Lower leg skin (tissue), 4 donors: ENCODE results near the gene PALM. TPM values are rescaled to one million over a fixed set of nuclear protein-coding genes. Genes with fewer than 3 reads are reported as not detected.
A peak's percentile ranks its signal among the peaks of the same experiment; 100 is the strongest.

Experiments
- DNase-seq, 2 donors: peaks; one replicate each; pipeline ENCODE4 v3.0.0-alpha.2; 2019; ENCODE audit warnings: low spot score in 2 of 2
- H3K4me3 ChIP-seq: fragments of 200-600 bp; sonication (generic); 2 replicates; pipeline ENCODE4 v1.5.1; 2017; ENCODE audit warnings: mild to moderate bottlenecking, low read depth; ENCODE audit not compliant: poor library complexity, severe bottlenecking
- CTCF ChIP-seq, 3 donors: fragments of 450-650 bp; IDR thresholded peaks; one replicate each; pipeline ENCODE4 v1.5.1; 2016; ENCODE audit warnings: antibody characterized with exemption in 3 of 3, mild to moderate bottlenecking in 3 of 3, moderate library complexity in 2 of 3
- POLR2A ChIP-seq, 2 donors: fragments of 450-650 bp; IDR thresholded peaks; one replicate each; pipeline ENCODE4 v1.6.1; 2016 to 2017; ENCODE audit warnings: antibody characterized with exemption in 2 of 2, mild to moderate bottlenecking in 1 of 2, moderate library complexity in 1 of 2
- WGBS, 2 donors: methylation state at CpG; one replicate each; pipeline ENCODE4 v1.1.5; 2018; 5-methylcytosine and 5-hydroxymethylcytosine counted together
- intact Hi-C: fragments of 100-400 bp; cut with DNase I; formaldehyde crosslinking; loops from one replicate; pipeline ENCODE4 v1.15.0; 2023; ENCODE audit warnings: low total_unique reads
- total RNA-seq, 4 donors: library from RNA; depleted of rRNA; stranded (reverse); fragments of >200 nt; gene quantifications; one replicate each; pipeline ENCODE4 v1.1.0, GENCODE V29; 2016

PALM gene
- total RNA-seq, 4 donors from 2014 or later = 25.1 to 92.3 (median 41.9) TPM

DNA sequence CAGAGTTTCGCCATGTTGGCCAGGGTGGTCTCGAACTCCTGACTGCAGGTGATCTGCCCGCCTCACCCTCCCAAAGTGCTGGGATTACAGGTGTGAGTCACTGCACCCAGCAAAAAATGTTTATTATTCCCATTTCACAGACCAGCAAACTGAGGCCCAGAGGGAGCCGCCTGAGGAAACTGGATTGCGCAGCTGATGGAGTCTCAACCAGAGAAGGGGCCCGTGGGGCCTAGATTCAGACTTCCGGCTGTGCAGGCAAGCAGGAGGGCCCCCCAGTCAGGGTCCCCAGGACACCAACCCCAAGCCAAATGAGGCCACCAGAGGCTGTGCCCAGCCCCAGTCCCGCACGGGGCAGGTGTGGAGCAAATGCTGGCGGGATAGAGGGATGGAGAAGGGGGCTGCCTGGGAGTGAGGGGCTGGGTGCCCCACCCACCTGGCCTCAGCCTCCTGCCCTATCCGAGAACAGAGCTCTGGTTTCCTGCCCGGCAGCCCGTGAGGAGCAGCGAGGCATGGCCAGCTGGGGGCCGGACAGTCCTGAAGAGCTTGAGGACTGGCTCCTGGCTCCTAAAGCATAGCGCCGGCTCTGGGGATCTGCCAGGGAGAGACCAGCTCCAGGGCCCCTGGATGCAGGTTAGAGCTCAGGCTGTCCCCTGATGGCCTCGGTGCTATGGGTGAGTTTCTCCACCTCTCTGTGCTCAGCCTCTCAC, 64.1 kb downstream of the PALM start:
- WGBS, 2 donors = 89 to 94% methylated on average over 11 to 13 of the region's 18 CpGs
- no peak for DNase-seq
- TF ChIP-seq POLR2A (IDR thresholded peaks at IDR 0.05) = no peak
- no peak for TF ChIP-seq CTCF (IDR thresholded peaks at IDR 0.05)
- H3K4me3 ChIP-seq = no peak overlapping the region
- intact Hi-C loops = no loop called here

DNA sequence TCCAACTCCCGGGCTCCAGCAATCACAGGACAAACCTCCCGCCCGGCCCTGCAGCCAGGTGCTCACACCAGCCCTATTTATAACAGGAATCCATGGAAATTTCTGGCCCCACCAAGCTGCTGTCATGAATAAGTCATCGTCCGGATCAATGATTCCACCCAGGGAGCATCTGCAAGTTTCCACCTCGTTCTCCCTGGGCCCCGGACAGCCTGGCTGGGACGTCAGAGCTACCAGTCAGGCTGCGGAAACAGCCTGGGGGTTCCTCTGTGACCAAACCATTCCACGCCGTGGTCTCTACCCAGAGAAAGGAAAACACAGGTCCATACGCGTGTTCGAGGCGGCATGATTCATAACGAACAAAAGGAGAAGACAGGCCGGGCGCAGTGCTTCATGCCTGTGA, 67.8 kb downstream of the PALM start:
- DNase-seq = no peak
- TF ChIP-seq POLR2A (IDR thresholded peaks at IDR 0.05) (no peak), CTCF (IDR thresholded peaks at IDR 0.05) (no peak)
- no peak overlapping the region for H3K4me3 ChIP-seq
- intact Hi-C loops = no loop called here
- WGBS, 2 donors = 59 to 81% methylated on average over 16 to 18 of the region's 18 CpGs

GRCh38 chr19:778910-779653, 70.3 kb downstream of the PALM start:
- intact Hi-C loops = no loop called here
- DNase-seq = peak; percentile 84 to 94
- TF ChIP-seq POLR2A (IDR thresholded peaks at IDR 0.05) = no peak
- WGBS, 2 donors = 28 to 33% methylated on average over 36 of the region's 36 CpGs
- H3K4me3 ChIP-seq = no peak overlapping the region

GRCh38 chr19:780935-781334, 72.2 kb downstream of the PALM start:
- WGBS, 2 donors = 88 to 92% methylated on average over 14 to 15 of the region's 15 CpGs
- intact Hi-C loops = no loop called here
- no peak for TF ChIP-seq POLR2A (IDR thresholded peaks at IDR 0.05)

DNA sequence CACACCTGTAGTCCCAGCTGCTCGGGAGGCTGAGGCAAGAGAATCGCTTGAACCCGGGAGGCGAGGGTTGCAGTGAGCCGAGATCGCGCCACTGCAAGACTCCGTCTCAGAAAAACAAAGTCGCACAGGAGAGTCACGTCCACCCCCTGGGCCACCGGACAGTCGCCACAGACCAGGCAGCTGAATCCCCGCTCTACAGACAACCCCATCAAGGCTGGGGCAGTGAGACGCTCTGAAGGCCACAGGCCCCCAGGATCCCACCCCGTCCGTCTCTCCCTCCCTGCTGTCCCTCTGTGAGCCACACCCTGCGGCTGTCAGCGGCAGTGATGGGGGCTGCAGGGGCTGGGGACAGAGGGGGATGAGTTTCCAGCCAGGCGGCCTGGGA, 73.1 kb downstream of the PALM start:
- no peak overlapping the region for H3K4me3 ChIP-seq
- 91 to 95% methylated on average over 19 of the region's 19 CpGs for WGBS, 2 donors
- no peak for DNase-seq
- TF ChIP-seq POLR2A (IDR thresholded peaks at IDR 0.05) (no peak), CTCF (IDR thresholded peaks at IDR 0.05) (no peak)
- intact Hi-C loops = no loop called here

More at GRCh38 chr19:780935-781334, 72.2 kb downstream of the PALM start:
- H3K4me3 ChIP-seq = no peak overlapping the region
- no peak for DNase-seq

GRCh38 chr19:782185-782877, 73.6 kb downstream of the PALM start:
- H3K4me3 ChIP-seq = no peak overlapping the region
- TF ChIP-seq POLR2A (IDR thresholded peaks at IDR 0.05) = no peak
- no peak for TF ChIP-seq CTCF (IDR thresholded peaks at IDR 0.05)
- 19 to 28% methylated on average over 25 to 29 of the region's 29 CpGs for WGBS, 2 donors

More at GRCh38 chr19:782185-782877, 73.6 kb downstream of the PALM start:
- DNase-seq = no peak
- intact Hi-C loops = no loop called here
